Fibroblast of pulmonary artery (primary cell): ENCODE results near the gene PTPN14.
"Not testable (repeated sequence)": the region's sequence is repeated elsewhere in the genome, so short reads cannot be mapped to it uniquely, and the experiment has no call there.

Experiments
- DNase-seq: peaks from one replicate; pipeline ENCODE4 v3.0.0-alpha.2; 2010; ENCODE audit warnings: low read depth
- H3K4me3 ChIP-seq: replicated peaks from 2 replicates; pipeline ENCODE4 v1.5.1; 2011; ENCODE audit warnings: low read depth, mild to moderate bottlenecking, control low read depth, low read length, moderate library complexity
- TF ChIP-seq, protein P1 (sequence below): IDR thresholded peaks from 2 replicates; pipeline ENCODE4 v1.5.1; 2011; ENCODE audit warnings: mild to moderate bottlenecking, control low read depth, low read length, inconsistent platforms; ENCODE audit errors: missing control alignments

The PTPN14 gene

DNA sequence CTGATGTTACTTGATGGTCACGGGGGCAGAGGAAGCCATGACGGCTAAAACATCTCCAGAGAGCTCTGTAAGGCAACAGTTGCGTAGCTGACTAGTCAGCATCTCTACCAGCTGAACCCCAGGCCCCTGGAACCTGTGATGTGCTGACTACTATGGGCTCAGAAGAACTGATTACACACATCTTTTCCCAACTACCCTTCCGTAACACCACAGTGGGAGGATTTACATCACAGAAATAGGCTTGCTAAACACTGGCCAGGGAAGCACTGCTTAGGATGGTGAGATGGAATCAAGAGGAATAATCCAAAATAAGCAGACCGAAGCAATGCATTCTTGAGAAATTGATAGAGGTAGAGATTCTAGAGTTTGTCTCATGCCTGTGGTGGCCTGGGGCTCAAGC is 148.0 kb downstream of the PTPN14 start:
- DNase-seq, result no peak
- TF ChIP-seq, protein P1, sequence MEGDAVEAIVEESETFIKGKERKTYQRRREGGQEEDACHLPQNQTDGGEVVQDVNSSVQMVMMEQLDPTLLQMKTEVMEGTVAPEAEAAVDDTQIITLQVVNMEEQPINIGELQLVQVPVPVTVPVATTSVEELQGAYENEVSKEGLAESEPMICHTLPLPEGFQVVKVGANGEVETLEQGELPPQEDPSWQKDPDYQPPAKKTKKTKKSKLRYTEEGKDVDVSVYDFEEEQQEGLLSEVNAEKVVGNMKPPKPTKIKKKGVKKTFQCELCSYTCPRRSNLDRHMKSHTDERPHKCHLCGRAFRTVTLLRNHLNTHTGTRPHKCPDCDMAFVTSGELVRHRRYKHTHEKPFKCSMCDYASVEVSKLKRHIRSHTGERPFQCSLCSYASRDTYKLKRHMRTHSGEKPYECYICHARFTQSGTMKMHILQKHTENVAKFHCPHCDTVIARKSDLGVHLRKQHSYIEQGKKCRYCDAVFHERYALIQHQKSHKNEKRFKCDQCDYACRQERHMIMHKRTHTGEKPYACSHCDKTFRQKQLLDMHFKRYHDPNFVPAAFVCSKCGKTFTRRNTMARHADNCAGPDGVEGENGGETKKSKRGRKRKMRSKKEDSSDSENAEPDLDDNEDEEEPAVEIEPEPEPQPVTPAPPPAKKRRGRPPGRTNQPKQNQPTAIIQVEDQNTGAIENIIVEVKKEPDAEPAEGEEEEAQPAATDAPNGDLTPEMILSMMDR, result no peak
- no peak overlapping the region for H3K4me3 ChIP-seq

GRCh38 chr1:214402613-214403083 is 148.8 kb downstream of the PTPN14 start:
- TF ChIP-seq, protein P1, result no peak
- H3K4me3 ChIP-seq, result no peak overlapping the region
- DNase-seq, result peak; percentile 52

GRCh38 chr1:214401666-214402065 is 149.7 kb downstream of the PTPN14 start:
- DNase-seq, result no peak

GRCh38 chr1:214400131-214400530 is 151.3 kb downstream of the PTPN14 start:
- DNase-seq, result no peak
- TF ChIP-seq, protein P1, result no peak
- H3K4me3 ChIP-seq, result no peak overlapping the region

More at GRCh38 chr1:214401666-214402065, 149.7 kb downstream of the PTPN14 start:
- H3K4me3 ChIP-seq, result no peak overlapping the region
- TF ChIP-seq, protein P1, result no peak

- H3K4me3 ChIP-seq, result no peak overlapping the region
- TF ChIP-seq, protein P1, result no peak
- no peak for DNase-seq
Measured at GRCh38 chr1:214398490-214398889, 152.9 kb downstream of the PTPN14 start.

DNA sequence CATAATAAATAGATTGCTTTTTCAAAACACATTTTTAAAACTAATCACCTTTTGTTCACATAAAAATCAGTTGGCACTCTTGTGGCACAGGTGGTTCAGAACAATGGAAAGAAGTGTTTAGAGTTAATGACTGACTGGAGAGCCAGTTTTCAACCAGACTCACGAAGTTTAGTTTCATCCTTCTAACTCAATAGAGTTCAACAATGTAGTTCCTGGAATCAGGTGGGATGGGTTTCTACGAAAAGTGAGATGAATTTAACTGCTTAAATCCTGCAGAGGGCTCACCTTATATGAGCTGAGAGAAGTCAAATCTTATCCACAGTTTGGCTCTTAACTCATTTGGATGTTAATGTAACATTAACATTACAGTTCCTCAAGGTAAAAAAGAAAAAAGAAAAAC is 153.9 kb downstream of the PTPN14 start:
- H3K4me3 ChIP-seq, result no peak overlapping the region
- DNase-seq, result no peak
- TF ChIP-seq, protein P1, result no peak

- TF ChIP-seq, protein P1, result no peak
- no peak overlapping the region for H3K4me3 ChIP-seq
- DNase-seq, result no peak
Measured at GRCh38 chr1:214396330-214396729, 155.1 kb downstream of the PTPN14 start.

DNA sequence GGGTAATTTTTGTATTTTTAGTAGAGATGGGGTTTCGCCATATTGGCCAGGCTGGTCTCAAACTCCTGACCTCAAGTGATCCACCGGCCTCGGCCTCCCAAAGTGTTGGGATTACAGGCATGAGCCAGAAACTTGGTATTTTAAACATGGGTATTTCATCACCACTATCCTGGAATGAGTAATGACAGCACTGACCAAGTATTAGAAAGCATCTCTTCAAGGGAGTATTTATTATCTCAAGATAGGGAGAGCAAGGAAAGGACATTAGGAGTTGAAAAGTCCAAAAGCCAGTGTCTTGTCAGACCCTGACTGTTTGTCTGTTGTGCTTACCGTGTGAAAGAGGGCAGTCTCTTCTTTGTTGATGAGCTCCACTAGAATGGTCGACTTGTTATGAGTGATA is 156.8 kb downstream of the PTPN14 start:
- H3K4me3 ChIP-seq, result not testable (repeated sequence)
- peak; percentile 84 for DNase-seq
